A549 (cell line): ENCODE results near the gene DGKE.

ENCODE experiments used
- POLR2A ChIP-seq: IDR thresholded peaks from 2 replicates; pipeline ENCODE4 v1.6.1; 2012; ENCODE audit warnings: mild to moderate bottlenecking, low read length
- RAD21 ChIP-seq, 2 experiments: fragments of >200 bp in 1 of 2; sonication (Bioruptor Twin) in 1 of 2; formaldehyde crosslinking in 1 of 2; IDR thresholded peaks in 1 of 2; conservative IDR thresholded peaks in 1 of 2; 2 replicates in 1 of 2; 3 replicates in 1 of 2; pipeline ENCODE4 v1.6.1; 2012 to 2018; ENCODE audit warnings: inconsistent platforms in 1 of 2
- REST ChIP-seq: fragments of 200-600 bp; sonication (generic); IDR thresholded peaks from 2 replicates; pipeline ENCODE4 v1.6.1; 2016; ENCODE audit warnings: antibody characterized with exemption, mild to moderate bottlenecking, moderate library complexity

DNA sequence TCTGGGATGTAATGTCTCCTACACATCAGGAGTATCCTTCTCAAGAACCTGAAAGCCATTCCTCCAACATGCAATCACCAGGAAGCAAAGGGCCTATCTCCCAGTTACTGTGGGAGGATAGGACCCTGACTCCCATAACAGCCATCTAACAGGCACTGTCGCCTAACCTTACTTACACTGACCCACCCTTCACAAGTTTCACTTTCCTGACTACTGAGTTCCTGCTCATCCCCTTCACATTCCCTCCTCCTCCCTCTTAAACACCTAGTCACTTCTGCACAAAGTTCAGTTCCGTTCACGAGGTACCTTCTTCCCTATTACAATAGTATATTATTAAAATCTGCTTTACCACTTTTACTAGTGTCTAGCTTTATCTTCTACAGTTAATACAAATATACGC lies 1.5 kb upstream of the DGKE start:
- TF ChIP-seq POLR2A (no peak), REST (no peak), RAD21 (conservative IDR thresholded peaks at IDR 0.05 in 1 of 2, IDR thresholded peaks at IDR 0.05 in 1 of 2) (no peak)
